Measurements from ENCODE around the gene RIMS3. TPM values are rescaled to one million over a fixed set of nuclear protein-coding genes. Genes with fewer than 3 reads are reported as not detected.

Gene RIMS3
- total RNA-seq, 1 experiment from 2014 or later: 13.7 TPM

DNA sequence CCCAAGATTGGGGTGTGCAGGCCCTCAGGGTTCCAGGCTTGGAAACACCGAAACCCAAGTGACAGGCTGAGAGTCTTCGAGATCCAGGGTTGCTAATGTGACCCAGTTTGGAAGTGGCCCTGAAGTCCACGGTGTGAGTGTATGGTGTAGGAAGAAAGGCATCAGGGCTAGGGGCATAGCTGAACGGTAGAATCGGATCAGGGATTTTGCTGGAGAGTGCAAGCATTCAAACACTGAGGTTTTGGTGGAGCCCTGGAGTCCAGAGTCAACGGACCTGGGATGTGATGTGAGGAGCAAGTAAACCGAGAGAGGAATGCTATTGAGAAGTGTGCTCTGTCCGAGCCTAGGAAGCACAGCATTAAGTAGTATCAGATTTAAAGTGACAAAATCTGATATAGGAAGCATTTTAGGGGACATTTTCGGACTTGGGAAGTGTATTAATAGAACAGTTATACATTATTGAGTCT lies 27.0 kb upstream of the RIMS3 start:
- Mint-ChIP-seq H3K9me3 (no peaks in the 10 kb centered on the region; a peak in 1 of 5 replicates), H3K27ac (peak overlapping the region; percentile 94 to 100 (median 97)), H3K36me3 (ENCODE audit: insufficient read depth in 1 of 3, low read depth in 3 of 3) (peaks cover 3 to 17% (median 4%) of the 10 kb centered on the region in 3 experiments; a peak in 4 of 7 replicates), H3K27me3 (ENCODE audit: low read depth) (no peaks in the 10 kb centered on the region), H3K4me1 (peaks cover 52 to 54% of the 10 kb centered on the region in 2 experiments), H3K4me3 (peak overlapping the region; percentile 91 to 93)
- Histone ChIP-seq H4K5ac (ENCODE audit: insufficient read length, low read depth, low read length) (no peak overlapping the region), H3K14ac (ENCODE audit: insufficient read depth, low read length) (peak overlapping the region; percentile 79), H2BK5ac (ENCODE audit: insufficient read length, low read length) (peak overlapping the region; percentile 43), H2BK15ac (ENCODE audit: low read depth, low read length) (no peak overlapping the region), H3K27me3 (ENCODE audit: insufficient read depth, low read length) (no peaks in the 10 kb centered on the region), H2BK20ac (ENCODE audit: low read depth, low read length, poor library complexity, severe bottlenecking) (no peak overlapping the region), H3K9me3 (ENCODE audit: control insufficient read depth, low read depth, low read length) (no peaks in the 10 kb centered on the region), H3K4ac (ENCODE audit: low read depth, low read length) (no peak overlapping the region), H3K18ac (ENCODE audit: insufficient read length, low read depth, low read length) (peak overlapping the region; percentile 69), H2AFZ (ENCODE audit: low read length) (no peak overlapping the region), H4K91ac (ENCODE audit: insufficient read length, low read depth, low read length) (no peak overlapping the region), H3K79me2 (ENCODE audit: insufficient read depth, low read length) (peaks cover 42% of the 10 kb centered on the region; the same call in 1 of the 2 replicates), H4K8ac (replicated peaks; ENCODE audit: insufficient read length, low read depth, low read length) (no peak overlapping the region), H3K23me2 (ENCODE audit: insufficient read length, low read depth, low read length, poor library complexity, severe bottlenecking) (peaks cover 5% of the 10 kb centered on the region), H2BK120ac (ENCODE audit: low read depth, low read length, poor library complexity, severe bottlenecking) (no peak overlapping the region), H2AK5ac (ENCODE audit: insufficient read length, low read length) (no peak overlapping the region), H3K23ac (ENCODE audit: insufficient read length, low read depth, low read length) (no peak overlapping the region), H3K4me1 (ENCODE audit: insufficient read depth, low read length) (peaks cover 7% of the 10 kb centered on the region; the same call in 1 of the 2 replicates), H3K9ac (ENCODE audit: extremely low read depth, insufficient read length, low read length) (peak overlapping the region; percentile 84), H4K20me1 (ENCODE audit: control insufficient read depth, insufficient read depth, insufficient read length) (no peaks in the 10 kb centered on the region), H3K79me1 (ENCODE audit: insufficient read depth, low read depth, low read length, poor library complexity, severe bottlenecking) (no peaks in the 10 kb centered on the region), H3K4me2 (ENCODE audit: insufficient read depth, insufficient read length, low read length) (peak overlapping the region; percentile 89), H3T11ph (ENCODE audit: low read length) (no peak overlapping the region), H3K56ac (ENCODE audit: insufficient read length, low read depth, low read length) (no peak overlapping the region), H3K27ac (ENCODE audit: insufficient read length, low read depth, low read length) (peak overlapping the region; percentile 62), H2BK12ac (ENCODE audit: insufficient read length, low read depth, low read length) (no peak overlapping the region)
- no CpG with 5 or more reads among the region's 9 CpGs for WGBS (ENCODE audit: extremely low coverage, insufficient read length, low lambda C conversion rate)
- DNase-seq: no peak
- no peak for TF ChIP-seq CTCF (conservative IDR thresholded peaks at IDR 0.05)
